Endothelial cell of umbilical vein (primary cell): ENCODE results near the gene ANKMY1. TPM values are rescaled to one million over a fixed set of nuclear protein-coding genes. Genes with fewer than 3 reads are reported as not detected.

Source experiments
- BruUV-seq: library from RNA; stranded (reverse); fragments of 400-500 nt; replicated peaks from 2 replicates; lab custom pipeline; 2021; lab: Mats Ljungman, UMichigan
- CTCF ChIA-PET: fragments of 300-600, 350-600 bp; sonication (Branson Sonifier 250); formaldehyde crosslinking; loops from one replicate; lab custom pipeline; 2021; ENCODE audit warnings: antibody characterized with exemption, inconsistent platforms; lab: Charles Lee
- POLR2A ChIA-PET: fragments of 300-600, 350-600 bp; sonication (Branson Sonifier 250); formaldehyde crosslinking; loops from one replicate; lab custom pipeline; 2021; ENCODE audit warnings: antibody characterized with exemption, inconsistent platforms; lab: Charles Lee
- DNase-seq: peaks from one replicate; pipeline ENCODE4 v3.0.0-alpha.2; 2011; ENCODE audit warnings: low read depth, low spot score
- FAIRE-seq: peaks from 2 replicates; lab custom pipeline; 2011; peaks lifted over from hg19 to GRCh38; lab: Jason Lieb, UNC
- H2AFZ ChIP-seq: 2 replicates; pipeline ENCODE4 v1.6.0; 2012; ENCODE audit warnings: low read depth, low read length, control low read depth, inconsistent platforms
- H3K27ac ChIP-seq: 2 replicates; pipeline ENCODE4 v1.5.1; 2011; ENCODE audit warnings: low read depth, mild to moderate bottlenecking, control low read depth, low read length, moderate library complexity; ENCODE audit not compliant: insufficient read depth
- H3K27me3 ChIP-seq, 2 experiments: 2 replicates each; pipeline versions ENCODE4 v1.6.0 to v1.6.1; 2011; ENCODE audit warnings: low read length in 2 of 2, mixed read lengths in 1 of 2; ENCODE audit not compliant: control insufficient read depth in 2 of 2, insufficient read depth in 2 of 2
- H3K36me3 ChIP-seq, 2 experiments: 2 replicates in 1 of 2; 3 replicates in 1 of 2; pipeline ENCODE4 v1.5.1; 2011; ENCODE audit warnings: low read length in 2 of 2, mild to moderate bottlenecking in 1 of 2, moderate library complexity in 1 of 2; ENCODE audit not compliant: control insufficient read depth in 2 of 2, insufficient read depth in 2 of 2; ENCODE audit errors: extremely low read depth in 1 of 2
- H3K4me1 ChIP-seq: 3 replicates; pipeline ENCODE4 v1.5.1; 2011; ENCODE audit warnings: mild to moderate bottlenecking, low read length; ENCODE audit not compliant: control insufficient read depth, insufficient read depth; ENCODE audit errors: extremely low read depth
- H3K4me2 ChIP-seq: 2 replicates; pipeline ENCODE4 v1.6.1; 2011; ENCODE audit warnings: low read length, control low read depth, mixed read lengths; ENCODE audit not compliant: insufficient read depth
- H3K4me3 ChIP-seq, 3 experiments: fragments of 200-600 bp in 1 of 3; sonication (generic), shearing (Covaris generic) in 1 of 3; replicated peaks in 1 of 3; 2 replicates each; pipeline ENCODE4 v1.5.1; 2011 to 2016; ENCODE audit warnings: control low read depth in 3 of 3, low read length in 3 of 3, mild to moderate bottlenecking in 2 of 3, inconsistent platforms in 1 of 3, low read depth in 1 of 3, moderate library complexity in 1 of 3; ENCODE audit not compliant: insufficient read depth in 1 of 3
- H3K79me2 ChIP-seq: 2 replicates; pipeline ENCODE4 v1.6.0; 2012; ENCODE audit warnings: low read length, inconsistent platforms; ENCODE audit not compliant: control insufficient read depth, insufficient read depth
- H3K9ac ChIP-seq: replicated peaks from 2 replicates; pipeline ENCODE3; 2011; ENCODE audit warnings: low read length, control low read depth; ENCODE audit not compliant: insufficient read depth; ENCODE audit errors: extremely low read depth
- H3K9me1 ChIP-seq: replicated peaks from 3 replicates; pipeline ENCODE4 v1.6.0; 2011; ENCODE audit warnings: mild to moderate bottlenecking, low read length; ENCODE audit not compliant: control insufficient read depth, insufficient read depth; ENCODE audit errors: extremely low read depth
- H3K9me3 ChIP-seq: replicated peaks from 2 replicates; pipeline ENCODE4 v1.5.1; 2012; ENCODE audit warnings: low read length, inconsistent platforms; ENCODE audit not compliant: control insufficient read depth, insufficient read depth
- H4K20me1 ChIP-seq: replicated peaks from 2 replicates; pipeline ENCODE3; 2011; ENCODE audit warnings: mild to moderate bottlenecking, low read length; ENCODE audit not compliant: control insufficient read depth, insufficient read depth; ENCODE audit errors: extremely low read depth
- EZH2 ChIP-seq: IDR thresholded peaks from 2 replicates; pipeline ENCODE4 v1.6.1; 2012; ENCODE audit warnings: borderline replicate concordance, low read depth, mild to moderate bottlenecking, moderate library complexity, low read length, inconsistent platforms; ENCODE audit not compliant: severe bottlenecking
- FOS ChIP-seq: IDR thresholded peaks from 2 replicates; pipeline ENCODE4 v1.6.1; 2011; ENCODE audit warnings: mild to moderate bottlenecking, low read length, moderate library complexity, borderline replicate concordance; ENCODE audit not compliant: insufficient read depth
- GATA2 ChIP-seq: IDR thresholded peaks from 2 replicates; pipeline ENCODE4 v1.7.0; 2011; ENCODE audit warnings: low read depth, mild to moderate bottlenecking, moderate library complexity, mixed read lengths, low read length; ENCODE audit not compliant: insufficient read length, insufficient read depth
- JUN ChIP-seq: IDR thresholded peaks from 2 replicates; pipeline ENCODE4 v1.6.1; 2011; ENCODE audit warnings: borderline replicate concordance, low read depth; ENCODE audit not compliant: insufficient read length, insufficient read depth
- MYC ChIP-seq: IDR thresholded peaks from one replicate; pipeline ENCODE4 v1.6.1; 2011; ENCODE audit warnings: mild to moderate bottlenecking, low read depth, low read length
- POLR2A ChIP-seq: IDR thresholded peaks from 2 replicates; pipeline ENCODE4 v1.6.1; 2012; ENCODE audit warnings: low read depth, mild to moderate bottlenecking, control low read depth, low read length
- POLR2AphosphoS5 ChIP-seq: IDR thresholded peaks from 2 replicates; pipeline ENCODE4 v1.6.1; 2012; ENCODE audit warnings: low read depth, mild to moderate bottlenecking, control low read depth, low read length, moderate library complexity; ENCODE audit not compliant: insufficient read depth
- dilution Hi-C: fragments of 300-500 bp; cut with MboI; formaldehyde crosslinking; loops from one replicate; pipeline ENCODE4 v1.15.0; 2019; ENCODE audit warnings: low sequenced_read_pairs; ENCODE audit not compliant: extremely low pct_ligation_motif_present
- intact Hi-C: fragments of 100-400 bp; cut with micrococcal nuclease; formaldehyde crosslinking; loops from one replicate; pipeline ENCODE4 v1.10.0; 2022
- polyA plus RNA-seq, 4 experiments: library from polyadenylated mRNA; depleted of rRNA in 3 of 4; stranded (reverse) in 3 of 4; unstranded in 1 of 4; fragments of >200 nt; gene quantifications; 2 replicates each; pipeline versions ENCODE4 v1.2.1 to v1.2.3, GENCODE V29; 2011 to 2012; ENCODE audit warnings: missing spikeins in 1 of 4
- total RNA-seq: library from RNA; stranded (reverse); gene quantifications from 2 replicates; pipeline ENCODE4 v1.2.3, GENCODE V29; 2021
- TF ChIP-seq, protein P1 (sequence below): IDR thresholded peaks from 2 replicates; pipeline ENCODE4 v1.6.1; 2011; ENCODE audit not compliant: insufficient read depth, insufficient read length
- TF ChIP-seq, protein P2 (sequence below), 2 donors: IDR thresholded peaks; 1 replicate in 1 of 2; 2 replicates in 1 of 2; pipeline ENCODE4 v1.5.1; 2011; ENCODE audit warnings: low read length in 2 of 2, mild to moderate bottlenecking in 2 of 2, moderate library complexity in 2 of 2, control low read depth in 1 of 2, inconsistent platforms in 1 of 2, low read depth in 1 of 2; ENCODE audit not compliant: insufficient read depth in 1 of 2; ENCODE audit errors: extremely low read depth in 1 of 2

Gene ANKMY1
- total and polyA plus RNA-seq, 2 donors (not counting 3 experiments of a cell fraction or from before 2014, with no cell fraction given): 9.0 to 16.0 TPM

DNA sequence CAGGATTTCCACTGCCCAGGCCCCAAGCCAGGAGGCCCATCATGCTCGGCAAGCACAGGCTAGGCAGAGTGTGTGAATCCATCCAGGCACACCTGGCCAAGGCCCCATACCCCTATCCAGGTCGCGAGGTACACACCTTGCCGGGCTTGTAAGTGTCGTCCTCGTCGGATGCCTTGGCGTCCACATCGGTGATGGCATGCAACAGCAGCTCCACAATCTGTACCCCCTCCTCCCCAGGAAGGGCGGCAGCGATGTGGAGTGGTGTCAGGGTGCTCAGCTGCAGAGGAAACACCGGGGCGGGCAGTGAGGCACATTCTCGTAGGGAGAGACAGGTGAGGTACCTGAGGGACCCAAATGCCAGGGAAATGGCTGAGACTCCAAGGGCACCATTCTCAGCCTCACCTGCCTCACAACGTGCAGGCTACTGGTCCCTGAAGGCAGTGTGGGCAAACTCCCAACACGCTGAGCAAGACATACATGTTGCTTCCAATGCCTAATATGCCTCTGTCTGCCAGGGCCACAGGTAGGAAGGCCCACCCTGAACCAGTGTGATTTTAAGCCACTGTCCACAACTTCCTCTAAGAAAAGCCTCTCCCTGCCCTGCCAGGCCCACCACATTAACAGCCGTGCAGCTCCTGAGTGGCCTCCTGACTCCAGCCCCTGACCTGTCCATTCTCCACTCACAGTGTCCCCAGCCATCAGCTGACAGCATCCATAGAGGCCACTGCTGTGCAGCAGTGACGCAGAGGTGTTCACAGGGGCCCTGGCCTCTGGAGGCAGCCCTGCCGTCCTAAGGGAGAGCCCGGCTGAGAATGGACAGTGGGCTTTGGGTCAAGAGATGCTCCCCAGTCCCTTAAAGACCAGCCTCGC lies 44.9 kb downstream of the ANKMY1 start:
- dilution Hi-C loops: no loop called here
- POLR2A ChIA-PET: no interaction called here
- Histone ChIP-seq H3K4me3 (no peak overlapping the region), H4K20me1 (no peaks in the 10 kb centered on the region), H3K4me1 (no peaks in the 10 kb centered on the region), H3K9ac (no peak overlapping the region), H3K27ac (no peak overlapping the region), H3K36me3 (no peaks in the 10 kb centered on the region), H3K9me1 (no peaks in the 10 kb centered on the region), H3K9me3 (no peaks in the 10 kb centered on the region), H3K4me2 (no peak overlapping the region), H3K27me3 (no peaks in the 10 kb centered on the region), H2AFZ (no peak overlapping the region), H3K79me2 (no peaks in the 10 kb centered on the region)
- DNase-seq: no peak
- CTCF ChIA-PET: interaction anchor here (1.7 to 5.0 kb wide), 2 partner anchors 74 to 328 kb away, joined by 26 to 78 read pairs; partner anchors contain the start of gene CAPN10
- BruUV-seq: no TSS peak
- TF ChIP-seq MYC: no peak
- TF ChIP-seq POLR2AphosphoS5: no peak
- TF ChIP-seq, protein P1, sequence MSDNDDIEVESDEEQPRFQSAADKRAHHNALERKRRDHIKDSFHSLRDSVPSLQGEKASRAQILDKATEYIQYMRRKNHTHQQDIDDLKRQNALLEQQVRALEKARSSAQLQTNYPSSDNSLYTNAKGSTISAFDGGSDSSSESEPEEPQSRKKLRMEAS: no peak
- TF ChIP-seq EZH2: no peak
- TF ChIP-seq, protein P2, sequence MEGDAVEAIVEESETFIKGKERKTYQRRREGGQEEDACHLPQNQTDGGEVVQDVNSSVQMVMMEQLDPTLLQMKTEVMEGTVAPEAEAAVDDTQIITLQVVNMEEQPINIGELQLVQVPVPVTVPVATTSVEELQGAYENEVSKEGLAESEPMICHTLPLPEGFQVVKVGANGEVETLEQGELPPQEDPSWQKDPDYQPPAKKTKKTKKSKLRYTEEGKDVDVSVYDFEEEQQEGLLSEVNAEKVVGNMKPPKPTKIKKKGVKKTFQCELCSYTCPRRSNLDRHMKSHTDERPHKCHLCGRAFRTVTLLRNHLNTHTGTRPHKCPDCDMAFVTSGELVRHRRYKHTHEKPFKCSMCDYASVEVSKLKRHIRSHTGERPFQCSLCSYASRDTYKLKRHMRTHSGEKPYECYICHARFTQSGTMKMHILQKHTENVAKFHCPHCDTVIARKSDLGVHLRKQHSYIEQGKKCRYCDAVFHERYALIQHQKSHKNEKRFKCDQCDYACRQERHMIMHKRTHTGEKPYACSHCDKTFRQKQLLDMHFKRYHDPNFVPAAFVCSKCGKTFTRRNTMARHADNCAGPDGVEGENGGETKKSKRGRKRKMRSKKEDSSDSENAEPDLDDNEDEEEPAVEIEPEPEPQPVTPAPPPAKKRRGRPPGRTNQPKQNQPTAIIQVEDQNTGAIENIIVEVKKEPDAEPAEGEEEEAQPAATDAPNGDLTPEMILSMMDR (IDR thresholded peaks at IDR 0.05; ENCODE audit: extremely low read depth in 1 of 2, insufficient read depth in 1 of 2, low read depth in 1 of 2, low read length in 2 of 2): no peak
- no peak for TF ChIP-seq FOS
- TF ChIP-seq JUN: no peak
- no peak for TF ChIP-seq GATA2
- no peak for TF ChIP-seq POLR2A
- FAIRE-seq: no peak
- intact Hi-C loops: loop anchor here (1.0 to 5.0 kb wide), 2 partner anchors 73 to 194 kb away; partner anchors contain the start of gene CAPN10
